GM12878 (cell line): ENCODE measurements around the gene RIPK4. TPM values are rescaled to one million over a fixed set of nuclear protein-coding genes. Genes with fewer than 3 reads are reported as not detected.

Source experiments
- ATAC-seq: fragments of 200-7000 bp; cut with Tn5 transposase; 3 replicates; pipeline ENCODE4 v1.9.1; 2020; ENCODE audit warnings: mild to moderate bottlenecking, moderate library complexity
- BruUV-seq: library from RNA; stranded (reverse); fragments of 400-500 nt; replicated peaks from 2 replicates; lab custom pipeline; 2021; lab: Mats Ljungman, UMichigan
- CTCF ChIA-PET: fragments of 300-600 bp; sonication (Branson Sonifier 250); formaldehyde crosslinking; extraction: SDS; loops from one replicate; lab custom pipeline; 2021; ENCODE audit warnings: inconsistent platforms; lab: Yijun Ruan, JAX
- POLR2A ChIA-PET: fragments of 350-600 bp; formaldehyde crosslinking; extraction: SDS; loops from one replicate; lab custom pipeline; 2021; ENCODE audit warnings: inconsistent platforms; lab: Charles Lee
- RAD21 ChIA-PET: fragments of 300-600 bp; sonication (Branson Sonifier 250); formaldehyde crosslinking; loops from one replicate; lab custom pipeline; 2023; ENCODE audit warnings: antibody characterized with exemption; ENCODE audit not compliant: unreplicated experiment; lab: Charles Lee
- SMC1A ChIA-PET: fragments of 300-600 bp; sonication (Branson Sonifier 250); formaldehyde crosslinking; loops from one replicate; lab custom pipeline; 2023; ENCODE audit not compliant: unreplicated experiment, uncharacterized antibody; lab: Charles Lee
- DNase-seq: peaks from one replicate; pipeline ENCODE4 v3.0.0-alpha.2; 2011; ENCODE audit warnings: low read depth, low spot score
- FAIRE-seq: peaks from 3 replicates; lab custom pipeline; 2011; peaks lifted over from hg19 to GRCh38; lab: Jason Lieb, UNC
- H2AFZ ChIP-seq: 2 replicates; pipeline ENCODE4 v1.6.0; 2011; ENCODE audit warnings: low read depth, low read length, control low read depth; ENCODE audit not compliant: control insufficient read depth
- H3K27ac ChIP-seq: 2 replicates; pipeline ENCODE4 v1.5.1; 2011; ENCODE audit warnings: control low read depth; ENCODE audit not compliant: control insufficient read depth, insufficient read depth
- H3K27me3 ChIP-seq, 2 experiments: replicated peaks in 1 of 2; 2 replicates each; pipeline versions ENCODE4 v1.6.0 to v1.6.1; 2011; ENCODE audit warnings: low read length in 1 of 2; ENCODE audit not compliant: control insufficient read depth in 2 of 2, insufficient read depth in 2 of 2
- H3K36me3 ChIP-seq, 2 experiments: 2 replicates each; pipeline ENCODE4 v1.5.1; 2011; ENCODE audit warnings: low read length in 1 of 2; ENCODE audit not compliant: control insufficient read depth in 2 of 2, insufficient read depth in 2 of 2
- H3K4me1 ChIP-seq: 2 replicates; pipeline ENCODE4 v1.6.1; 2011; ENCODE audit warnings: mild to moderate bottlenecking, low read length, moderate library complexity, mixed read lengths; ENCODE audit not compliant: control insufficient read depth, insufficient read depth
- H3K4me2 ChIP-seq: 2 replicates; pipeline ENCODE4 v1.6.0; 2011; ENCODE audit warnings: control low read depth; ENCODE audit not compliant: control insufficient read depth, insufficient read depth
- H3K4me3 ChIP-seq: fragments of 200-600 bp; sonication (generic); 2 replicates; pipeline ENCODE4 v1.5.1; 2016
- H3K79me2 ChIP-seq: 2 replicates; pipeline ENCODE4 v1.6.0; 2011; ENCODE audit warnings: low read length; ENCODE audit not compliant: control insufficient read depth, insufficient read depth
- H3K9ac ChIP-seq: 2 replicates; pipeline ENCODE4 v1.8.0; 2011; ENCODE audit warnings: low read length, control low read depth, mixed read lengths; ENCODE audit not compliant: control insufficient read depth, insufficient read depth
- H3K9me3 ChIP-seq: replicated peaks from 3 replicates; pipeline ENCODE4 v1.5.1; 2011; ENCODE audit warnings: mild to moderate bottlenecking, low read length; ENCODE audit not compliant: control insufficient read depth, insufficient read depth
- H4K20me1 ChIP-seq: 2 replicates; pipeline ENCODE4 v1.6.0; 2011; ENCODE audit not compliant: control insufficient read depth, insufficient read depth
- BCLAF1 ChIP-seq: fragments of 450-650 bp; IDR thresholded peaks from 2 replicates; pipeline ENCODE4 v1.6.1; 2017; ENCODE audit warnings: antibody characterized with exemption, mild to moderate bottlenecking, moderate library complexity
- CHD4 ChIP-seq: fragments of 200-600 bp; sonication (generic); IDR thresholded peaks from 2 replicates; pipeline ENCODE4 v1.6.1; 2016; ENCODE audit warnings: mild to moderate bottlenecking
- ETV6 ChIP-seq, 2 experiments: fragments of 450-650 bp in 1 of 2; IDR thresholded peaks in 1 of 2; conservative IDR thresholded peaks in 1 of 2; 2 replicates each; pipeline ENCODE4 v1.6.1; 2014; ENCODE audit warnings: antibody characterized with exemption in 1 of 2, borderline replicate concordance in 1 of 2, low read depth in 1 of 2, mild to moderate bottlenecking in 1 of 2, moderate library complexity in 1 of 2
- KLF5 ChIP-seq: fragments of 450-650 bp; IDR thresholded peaks from 2 replicates; pipeline ENCODE4 v1.6.1; 2014; ENCODE audit warnings: mild to moderate bottlenecking; ENCODE audit not compliant: partially characterized antibody
- MEF2B ChIP-seq: fragments of 450-650 bp; IDR thresholded peaks from 2 replicates; pipeline ENCODE4 v1.6.1; 2018; ENCODE audit warnings: mild to moderate bottlenecking, moderate library complexity; ENCODE audit not compliant: partially characterized antibody, poor library complexity, severe bottlenecking
- MLLT1 ChIP-seq: fragments of 450-650 bp; IDR thresholded peaks from 2 replicates; pipeline ENCODE4 v1.6.1; 2016; ENCODE audit warnings: mild to moderate bottlenecking
- MYB ChIP-seq: fragments of 150-350 bp; IDR thresholded peaks from 2 replicates; pipeline ENCODE4 v1.6.1; 2014; ENCODE audit warnings: mild to moderate bottlenecking, low read depth, low read length, borderline replicate concordance
- MYC ChIP-seq: IDR thresholded peaks from 2 replicates; pipeline ENCODE4 v1.6.1; 2011; ENCODE audit warnings: mild to moderate bottlenecking, low read length, moderate library complexity, inconsistent platforms; ENCODE audit not compliant: insufficient read depth, insufficient replicate concordance, insufficient read length, severe bottlenecking
- PML ChIP-seq: IDR thresholded peaks from 2 replicates; pipeline ENCODE4 v1.6.1; 2012; ENCODE audit warnings: low read length, inconsistent platforms
- SMAD1 ChIP-seq: fragments of 450-650 bp; IDR thresholded peaks from 2 replicates; pipeline ENCODE4 v1.6.1; 2018; ENCODE audit warnings: mild to moderate bottlenecking, low read depth; ENCODE audit not compliant: partially characterized antibody
- SMAD5 ChIP-seq: IDR thresholded peaks from 2 replicates; pipeline ENCODE4 v1.6.1; 2016; ENCODE audit warnings: antibody characterized with exemption, low read depth
- YBX1 ChIP-seq: fragments of 450-650 bp; IDR thresholded peaks from 2 replicates; pipeline ENCODE4 v1.6.1; 2016; ENCODE audit warnings: antibody characterized with exemption
- ZBTB11 ChIP-seq: fragments of 450-650 bp; formaldehyde crosslinking; IDR thresholded peaks from 2 replicates; pipeline ENCODE4 v1.5.0; 2022; ENCODE audit warnings: mild to moderate bottlenecking, missing genetic modification characterization
- WGBS: methylation state at CpG from one replicate; pipeline ENCODE4 v1.1.6; 2016; ENCODE audit warnings: low lambda C conversion rate; ENCODE audit not compliant: insufficient replicate concordance, insufficient coverage; ENCODE audit errors: missing lambda C conversion rate; 5-methylcytosine and 5-hydroxymethylcytosine counted together
- in situ Hi-C: fragments of 300-500 bp; cut with MboI; formaldehyde crosslinking; loops from 9 replicates; pipeline ENCODE4 v1.14.3; 2018; ENCODE audit warnings: mixed read lengths
- intact Hi-C: fragments of 100-400 bp; cut with micrococcal nuclease; formaldehyde crosslinking; loops from one replicate; pipeline ENCODE4 v1.14.2; 2022; ENCODE audit not compliant: unreplicated experiment
- polyA plus RNA-seq, 11 experiments: library from polyadenylated mRNA; depleted of rRNA in 4 of 11; unstranded in 6 of 11; stranded (reverse) in 5 of 11; fragments of >200 nt; fragmentation: Nextera tagmentation in 4 of 11; fragmentation: Illumina TruSeq in 1 of 11; extraction: Ambion mirVana in 4 of 11; extraction: Trizol in 1 of 11; gene quantifications; 1 replicate in 1 of 11; 2 replicates in 10 of 11; pipeline versions ENCODE4 v1.2.1 to v1.2.3, GENCODE V29; 2011 to 2016; ENCODE audit warnings: inconsistent platforms in 2 of 11, missing spikeins in 2 of 11, low read depth in 1 of 11
- total RNA-seq, 4 experiments: library from RNA; depleted of rRNA in 3 of 4; stranded (reverse); fragments of >200 nt in 3 of 4; fragmentation: Illumina TruSeq in 1 of 4; extraction: Trizol in 1 of 4; gene quantifications; 2 replicates each; pipeline versions ENCODE4 v1.2.1 to v1.2.3, GENCODE V29; 2013 to 2021

The RIPK4 gene
- total and polyA plus RNA-seq, 10 of the 15 experiments (the other 5 are each of a cell fraction or from before 2014, with no cell fraction given) = 0.05 TPM; not detected in 9

- no peak for TF ChIP-seq MLLT1
- no peak for TF ChIP-seq CHD4
- no peak for TF ChIP-seq SMAD5
Measured at GRCh38 chr21:41739011-41739410, 27.8 kb downstream of the RIPK4 start (continued).

- Histone ChIP-seq H3K9ac (no peak overlapping the region), H3K79me2 (no peaks in the 10 kb centered on the region), H3K36me3 (no peaks in the 10 kb centered on the region), H3K9me3 (no peaks in the 10 kb centered on the region; the same call in 2 of the 3 replicates), H4K20me1 (no peaks in the 10 kb centered on the region), H3K27ac (no peak overlapping the region), H2AFZ (no peak overlapping the region), H3K4me1 (no peaks in the 10 kb centered on the region), H3K27me3 (no peaks in the 10 kb centered on the region), H3K4me3 (no peak overlapping the region), H3K4me2 (no peak overlapping the region)
- FAIRE-seq (no peak), ATAC-seq (no peak), DNase-seq (no peak)
- ChIA-PET SMC1A (interaction anchor here (0.7 kb wide), 1 partner anchor 71 kb away, joined by 3 read pairs; no protein-coding TSS in a partner anchor), CTCF (no interaction called here), POLR2A (no interaction called here), RAD21 (no interaction called here)
- intact Hi-C loops (no loop called here), in situ Hi-C loops (no loop called here)
- WGBS = 28% methylated on average over 9 of the region's 9 CpGs
- no TSS peak for BruUV-seq
- no peak for TF ChIP-seq CHD4
- no peak for TF ChIP-seq YBX1
- TF ChIP-seq MYC = no peak
- no peak for TF ChIP-seq KLF5
- no peak for TF ChIP-seq ETV6 (conservative IDR thresholded peaks at IDR 0.05 in 1 of 2, IDR thresholded peaks at IDR 0.05 in 1 of 2; ENCODE audit: borderline replicate concordance in 1 of 2, low read depth in 1 of 2)
- TF ChIP-seq MEF2B = no peak
- TF ChIP-seq MYB = no peak
- TF ChIP-seq BCLAF1 = no peak
- no peak for TF ChIP-seq PML
- TF ChIP-seq ZBTB11 (CRISPR knock-in tag) = no peak
- no peak for TF ChIP-seq SMAD1
Measured at GRCh38 chr21:41737651-41738324, 29.1 kb downstream of the RIPK4 start.
